HG03175 (cell line): ENCODE data around the gene SH2D6.
A peak's percentile ranks its signal among the peaks of the same experiment; 100 is the strongest.

ENCODE experiments used
- ATAC-seq: cut with Tn5 transposase; IDR thresholded peaks from one replicate; pipeline ENCODE4 v1.9.1; 2021; ENCODE audit warnings: mild to moderate bottlenecking, moderate library complexity; ENCODE audit not compliant: unreplicated experiment

SH2D6 gene

DNA sequence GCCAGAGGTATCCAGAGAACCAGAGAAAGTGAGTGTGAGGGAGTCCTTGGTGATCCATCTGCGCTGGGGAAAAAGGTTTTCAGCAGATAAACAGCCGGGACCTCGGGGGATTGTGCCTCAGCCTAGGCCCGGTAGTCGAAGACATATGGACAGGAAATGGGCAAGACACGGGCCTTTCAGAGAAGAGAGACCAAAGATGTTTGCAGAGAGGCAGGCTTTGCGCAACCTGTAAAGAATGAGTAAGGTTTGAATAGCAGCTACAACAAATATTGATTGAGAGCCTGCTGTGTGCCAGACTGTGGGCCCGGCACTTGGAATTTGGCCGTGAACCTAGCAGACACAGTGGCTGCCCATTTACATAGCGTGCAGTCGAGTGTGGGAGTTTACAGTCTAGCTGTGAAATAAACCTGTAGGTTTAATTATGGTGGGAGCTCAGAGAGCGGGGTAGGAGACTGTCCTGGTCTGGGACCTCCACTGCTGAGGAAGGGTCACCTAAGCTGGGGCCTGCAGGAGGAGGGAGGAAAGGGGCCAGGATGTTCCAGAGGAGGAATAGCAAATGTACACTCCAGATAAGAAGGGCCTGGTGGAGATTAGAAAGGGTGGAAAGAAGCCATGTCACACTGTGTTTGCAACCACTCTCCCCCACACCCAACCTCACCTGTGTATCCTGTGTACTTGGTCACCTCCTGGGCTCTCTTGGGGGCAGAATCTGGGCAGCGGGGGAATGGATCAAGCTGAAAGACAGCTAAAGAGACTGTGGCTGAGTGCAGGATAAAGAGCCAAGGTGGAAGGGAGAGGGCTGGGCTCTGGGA, 3.0 kb downstream of the SH2D6 start:
- no peak for ATAC-seq

DNA sequence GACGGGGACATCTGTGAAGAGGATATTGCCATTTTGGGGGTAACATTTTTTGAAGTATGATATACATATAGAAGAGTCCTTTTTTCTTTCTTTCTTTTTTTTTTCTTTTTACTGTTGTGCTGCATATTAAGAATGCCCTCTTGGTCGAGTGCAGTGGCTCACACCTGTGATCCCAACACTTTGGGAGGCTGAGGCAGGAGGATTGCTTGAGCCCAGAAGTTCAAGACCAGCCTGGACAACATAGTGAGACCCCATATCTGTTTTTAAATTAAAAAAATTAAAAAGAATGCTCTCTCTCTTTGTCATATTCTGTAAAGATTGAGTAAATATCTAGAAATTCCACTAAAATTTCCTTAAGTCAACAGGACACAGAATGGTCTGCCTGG, 3.6 kb downstream of the SH2D6 start:
- no peak for ATAC-seq

DNA sequence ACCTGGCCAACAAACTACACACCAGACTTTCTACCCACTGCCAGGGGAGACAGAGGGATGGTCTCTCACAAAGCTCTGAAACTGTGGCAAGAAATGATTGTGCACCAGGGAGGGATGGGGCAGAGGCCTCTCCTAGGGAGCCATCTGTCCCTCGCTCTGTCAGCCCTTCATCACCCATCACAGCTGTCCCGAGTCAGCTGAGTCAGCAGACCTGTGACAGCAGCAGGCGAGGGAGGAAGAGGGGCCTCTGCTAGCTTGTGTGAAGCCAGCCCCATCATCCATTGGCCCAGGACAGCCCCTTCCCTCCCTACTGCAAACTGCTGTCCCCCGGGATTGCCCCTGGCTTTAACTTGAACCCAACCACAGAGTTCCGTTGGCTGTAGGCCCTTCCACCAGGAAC, 5.0 kb downstream of the SH2D6 start:
- ATAC-seq, result no peak

DNA sequence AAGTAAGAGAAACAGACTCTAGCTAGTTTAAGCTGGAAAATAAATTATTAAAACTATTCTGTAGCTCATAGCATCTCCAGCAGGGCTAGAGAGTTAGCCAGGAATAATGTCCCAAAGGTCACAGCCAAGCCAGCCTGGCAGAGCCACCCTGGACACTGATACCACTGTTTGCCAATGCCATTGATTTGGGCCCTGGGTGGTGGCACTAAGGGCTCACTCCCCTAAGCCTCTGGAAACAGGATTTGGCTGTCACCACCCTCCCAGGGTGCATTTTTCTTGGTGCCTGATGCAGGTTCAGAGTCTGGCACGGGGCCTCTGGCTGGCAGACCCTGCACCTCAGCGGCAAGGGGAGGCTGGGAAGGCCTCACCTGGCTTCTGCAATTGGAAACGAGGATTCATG, 7.1 kb downstream of the SH2D6 start:
- no peak for ATAC-seq

DNA sequence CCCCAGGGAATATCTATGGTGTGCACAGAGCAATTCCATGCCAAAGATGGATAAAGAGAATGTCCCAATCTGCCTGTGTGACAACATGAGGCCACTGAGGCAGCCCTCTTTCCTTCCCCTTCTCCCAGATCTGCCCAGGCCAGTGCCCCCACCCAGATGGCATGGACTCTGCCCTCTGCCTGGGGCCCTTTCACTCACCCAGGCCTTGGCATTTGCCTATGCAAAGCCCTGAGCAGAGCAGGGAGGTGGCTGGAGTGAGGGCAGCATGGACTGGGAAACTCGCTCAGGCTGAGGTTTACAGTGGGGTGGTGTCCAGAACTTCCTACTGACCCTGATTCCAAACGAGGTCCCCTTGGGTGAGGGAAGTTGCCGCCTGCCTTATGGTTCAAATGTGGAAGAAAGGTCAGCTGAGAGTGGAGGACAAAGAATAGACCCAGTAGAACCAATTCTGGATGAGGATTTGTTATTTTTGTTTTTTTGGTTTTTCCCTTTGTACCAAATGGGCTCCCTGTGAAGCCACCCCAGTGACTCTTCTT, 8.9 kb downstream of the SH2D6 start:
- ATAC-seq, result no peak

DNA sequence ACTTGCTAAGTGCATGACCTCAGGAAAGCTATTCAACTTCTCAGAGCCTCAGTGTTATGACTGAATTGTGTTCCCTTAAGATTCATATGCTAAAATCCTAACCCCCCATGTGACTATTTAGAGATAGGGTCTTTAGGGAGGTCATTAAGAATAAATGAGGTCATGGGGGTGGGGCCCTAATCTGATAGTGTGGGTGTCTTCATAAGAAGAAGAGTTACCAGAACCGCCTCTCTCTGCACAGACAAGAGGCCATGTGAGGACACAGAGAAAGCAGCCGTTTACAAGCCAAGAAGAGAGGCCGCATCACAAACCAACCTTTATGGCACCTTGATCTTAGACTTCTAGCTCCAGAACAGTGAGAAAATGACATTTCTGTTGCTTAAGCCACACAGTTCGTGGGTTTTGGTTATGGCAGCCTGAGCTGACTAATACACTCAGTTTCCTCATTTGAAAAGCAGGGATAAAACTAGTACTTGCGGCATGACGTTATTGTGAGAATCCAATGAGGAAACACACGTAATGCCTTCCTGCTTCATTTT, 9.9 kb downstream of the SH2D6 start:
- ATAC-seq, result no peak

GRCh38 chr2:85429213-85429923, 10.9 kb downstream of the SH2D6 start:
- no peak for ATAC-seq

- ATAC-seq, result no peak
Measured at GRCh38 chr2:85429924-85430289, 11.4 kb downstream of the SH2D6 start.

- no peak for ATAC-seq
Measured at GRCh38 chr2:85430752-85431569, 12.4 kb downstream of the SH2D6 start.

DNA sequence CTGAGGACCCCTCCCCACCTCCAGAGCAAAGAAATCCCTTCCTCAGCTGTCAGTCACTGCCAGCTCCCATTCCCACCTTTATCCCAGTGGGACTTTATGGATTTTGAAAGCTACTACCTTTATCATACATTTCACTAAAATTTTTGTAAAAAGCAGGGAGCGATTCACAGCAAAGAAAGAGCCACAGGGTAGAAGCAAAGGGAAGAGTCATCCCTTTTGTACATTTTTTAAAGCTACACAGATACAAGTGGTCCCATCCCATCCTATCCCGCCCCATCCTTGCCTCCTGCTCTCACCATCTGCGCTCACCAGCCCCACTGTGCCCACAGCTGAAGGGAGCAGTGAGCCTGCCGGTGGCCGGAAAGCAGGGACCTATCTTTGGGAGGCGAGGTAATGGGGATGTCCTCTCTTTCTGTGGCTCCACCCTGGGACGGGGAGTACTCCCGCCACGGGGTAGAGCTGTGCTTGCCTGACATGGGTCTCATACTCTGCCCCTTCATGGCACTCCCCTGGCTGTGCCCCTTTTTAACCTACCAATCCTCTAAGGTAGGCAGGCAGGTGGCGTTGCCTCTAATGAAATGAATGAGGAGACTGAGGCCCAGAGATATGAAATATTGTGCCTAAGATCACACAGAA, 13.2 kb downstream of the SH2D6 start:
- ATAC-seq, result no peak

DNA sequence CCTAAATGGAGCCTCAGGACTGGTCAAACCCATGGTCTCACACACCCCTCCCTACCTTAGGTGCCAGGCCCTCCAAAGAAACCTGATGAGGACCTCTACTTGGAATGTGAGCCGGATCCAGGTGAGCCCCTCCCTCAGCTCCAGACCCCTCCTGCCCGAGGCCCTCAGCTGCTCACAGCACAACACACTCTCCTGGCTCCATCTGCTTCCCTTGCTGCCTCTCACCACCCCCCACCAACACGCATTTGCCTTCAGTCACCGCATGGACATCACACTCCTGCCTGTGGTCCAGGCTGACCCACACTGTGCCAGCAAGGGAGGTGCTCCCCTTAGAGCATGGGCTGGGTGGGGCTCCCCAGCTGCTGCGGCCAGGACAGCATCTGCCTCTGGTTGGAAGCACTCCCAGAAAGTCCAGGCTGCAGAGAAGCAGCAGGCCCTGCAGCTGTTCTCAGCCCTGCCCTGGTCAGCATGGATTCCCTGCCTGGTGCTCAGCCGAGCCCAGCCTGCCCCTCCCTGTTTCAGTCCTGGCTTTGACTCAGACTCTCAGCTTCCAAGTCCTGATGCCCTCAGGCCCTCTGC, 15.1 kb downstream of the SH2D6 start:
- ATAC-seq, result no peak

DNA sequence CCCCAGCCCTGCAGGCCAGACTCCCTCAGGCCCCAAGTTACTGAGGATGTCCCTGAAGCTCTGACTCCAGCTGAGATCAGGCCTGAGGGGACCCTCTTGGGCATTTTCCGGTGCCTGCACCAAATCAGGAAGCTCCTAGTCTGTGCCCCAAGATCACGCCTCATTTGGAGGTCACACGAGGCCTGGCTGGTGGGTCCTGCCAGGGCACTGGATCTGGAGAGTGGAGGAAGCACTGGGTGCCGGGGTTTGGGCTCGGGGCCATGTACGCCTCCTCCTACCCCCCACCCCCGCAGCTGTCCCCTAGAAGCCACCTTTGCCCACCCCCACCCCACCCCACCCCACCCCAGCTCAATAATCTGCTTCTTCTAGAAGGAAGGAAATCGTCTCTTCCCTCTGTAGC, 16.2 kb downstream of the SH2D6 start:
- no peak for ATAC-seq

DNA sequence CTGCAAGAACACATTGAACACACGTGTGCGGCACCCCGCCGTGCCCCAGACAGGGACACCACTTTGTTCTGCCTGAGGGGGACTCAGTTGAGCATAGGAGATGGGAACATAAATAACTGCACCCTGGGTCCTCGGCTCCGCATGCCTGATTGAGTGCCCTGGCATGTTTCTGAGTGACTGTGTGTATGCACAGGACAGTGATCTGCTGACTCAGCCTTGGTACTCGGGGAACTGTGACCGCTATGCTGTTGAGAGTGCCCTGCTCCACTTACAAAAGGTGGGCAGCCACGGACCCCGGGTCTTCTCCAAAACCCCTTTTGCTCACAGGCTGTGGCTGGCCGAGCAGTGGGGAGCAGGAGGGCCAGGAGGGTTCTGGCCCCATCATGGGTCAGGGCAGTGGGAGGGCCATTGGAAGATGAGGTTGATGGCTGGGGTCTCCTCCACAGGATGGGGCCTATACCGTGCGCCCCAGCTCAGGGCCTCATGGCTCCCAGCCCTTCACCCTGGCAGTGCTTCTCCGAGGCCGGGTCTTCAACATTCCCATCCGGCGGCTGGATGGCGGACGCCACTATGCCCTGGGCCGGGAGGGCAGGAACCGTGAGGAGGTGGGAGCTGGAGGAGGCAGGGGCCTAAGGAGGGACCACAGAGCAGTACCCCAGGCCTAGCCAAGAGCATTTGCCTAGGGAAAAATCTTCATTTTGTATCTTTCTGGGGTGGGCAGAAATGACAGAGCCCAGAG, 16.9 kb downstream of the SH2D6 start:
- no peak for ATAC-seq

DNA sequence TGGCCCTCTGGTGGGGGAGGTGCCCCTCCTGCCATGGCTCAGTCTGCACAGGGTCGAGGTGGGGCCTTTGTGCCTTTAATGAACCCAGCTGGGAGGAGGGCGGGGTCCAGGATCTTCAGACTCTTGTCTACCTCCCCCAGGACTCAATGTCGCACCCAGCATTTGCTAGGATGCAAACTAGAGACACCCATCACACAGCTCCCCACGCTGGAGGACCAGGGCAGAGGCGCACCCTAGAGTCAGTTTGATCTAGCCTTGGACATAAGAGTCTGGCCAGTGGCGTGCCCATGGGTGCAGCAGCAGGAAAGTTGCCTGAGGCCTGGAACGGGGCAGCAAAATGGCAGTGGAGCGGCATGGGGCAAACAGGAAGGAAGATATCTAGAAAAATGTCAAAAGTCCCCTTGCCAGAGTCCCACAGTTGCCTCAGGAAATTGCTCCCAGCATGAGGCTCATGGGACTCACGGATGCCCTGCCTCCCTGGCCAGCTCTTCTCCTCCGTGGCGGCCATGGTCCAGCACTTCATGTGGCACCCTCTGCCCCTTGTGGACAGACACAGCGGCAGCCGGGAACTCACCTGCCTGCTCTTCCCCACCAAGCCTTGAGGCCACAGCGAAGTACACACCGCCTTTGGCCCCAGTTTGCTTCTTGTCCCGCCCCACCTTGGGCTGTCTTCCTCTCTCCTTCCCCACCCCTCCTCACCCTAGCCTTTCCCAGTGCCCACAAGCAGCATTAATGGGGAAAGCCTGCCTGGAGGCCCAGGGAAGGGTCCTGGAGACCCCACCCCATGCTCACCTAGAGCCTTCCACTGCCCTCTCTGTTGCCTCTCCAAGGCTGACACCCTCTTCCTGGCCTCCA, 17.7 kb downstream of the SH2D6 start:
- ATAC-seq, result no peak

GRCh38 chr2:85436836-85437487, 18.4 kb downstream of the SH2D6 start:
- ATAC-seq, result no peak

DNA sequence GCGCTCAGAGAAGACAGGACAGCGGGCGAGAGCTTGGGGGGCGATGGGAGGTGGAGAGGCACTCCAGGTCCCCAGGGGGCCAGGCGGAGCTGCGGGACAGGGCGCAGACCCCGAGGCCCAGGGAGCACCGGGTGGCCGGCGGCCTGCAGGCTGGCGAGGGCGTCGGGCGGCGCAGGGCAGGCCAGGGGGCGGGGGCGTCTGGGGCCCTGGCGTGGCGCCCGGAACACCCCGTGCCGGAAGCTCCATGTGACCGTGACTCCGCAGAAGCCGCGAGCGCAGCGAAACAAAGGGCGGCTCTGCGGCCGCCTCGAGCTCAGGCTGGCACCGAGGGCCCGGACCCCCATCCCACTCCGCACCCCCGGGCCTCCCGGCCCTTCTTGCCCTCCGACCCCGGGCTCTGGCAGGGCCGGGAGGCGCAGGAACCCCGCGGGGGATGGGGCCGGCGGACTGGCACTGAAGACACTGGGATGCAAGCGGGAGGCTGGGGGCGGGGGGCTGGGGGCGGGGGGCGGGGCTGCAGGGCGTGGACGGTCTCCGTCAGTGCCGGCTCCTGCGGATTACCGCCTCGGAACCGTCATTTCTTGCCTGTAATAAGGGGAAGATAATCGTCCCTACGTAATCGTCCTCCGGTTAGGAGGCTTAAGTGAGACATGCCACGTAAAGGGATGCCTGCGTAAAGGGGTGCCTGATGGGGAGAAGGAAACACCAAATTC, 19.1 kb downstream of the SH2D6 start:
- peak; percentile 90 for ATAC-seq

DNA sequence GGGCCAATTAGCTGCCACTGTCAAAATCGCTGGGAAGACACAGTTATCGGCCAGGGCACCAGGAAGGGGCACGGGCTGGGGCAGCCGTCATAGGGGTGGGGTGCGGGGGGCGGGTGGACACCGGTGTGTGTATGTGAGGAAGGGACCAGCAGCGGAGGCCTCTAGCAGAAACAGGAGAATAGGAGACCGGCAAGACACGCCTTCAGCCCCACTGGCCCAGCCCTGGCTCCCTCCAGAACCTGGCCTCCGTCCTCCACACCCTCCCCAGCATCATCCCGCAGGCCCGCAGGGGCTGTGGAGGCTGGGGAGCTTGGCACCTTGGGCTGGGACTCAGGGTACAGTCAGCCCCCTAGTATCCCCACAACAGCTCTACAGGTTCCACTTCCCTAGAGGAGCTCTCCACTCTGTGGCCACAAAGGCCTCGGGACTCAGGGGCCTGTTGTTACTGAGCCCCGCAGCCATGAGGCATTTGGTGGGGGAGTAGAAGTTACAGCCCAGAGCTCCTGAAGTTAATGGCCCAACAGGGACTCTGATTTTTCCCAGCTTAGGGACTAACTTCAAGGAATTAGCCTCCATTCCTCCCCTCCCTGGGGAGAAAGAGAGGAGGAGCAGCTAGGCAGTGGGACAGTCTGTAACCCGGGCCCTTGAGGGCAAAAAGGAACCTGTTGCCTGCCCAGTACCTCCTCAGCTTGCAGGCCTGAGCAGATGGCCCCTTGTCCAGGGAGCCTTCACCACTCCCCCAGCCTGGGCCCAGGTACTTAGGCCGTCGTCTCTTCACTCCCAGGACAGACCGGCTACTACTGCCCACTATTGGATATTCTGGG, 19.9 kb downstream of the SH2D6 start:
- no peak for ATAC-seq
